WTC11 (cell line): ENCODE measurements around the gene ITPR3.

Experiments used
- CTCF ChIP-seq: fragments of 200-600 bp; IDR thresholded peaks from 2 replicates; pipeline ENCODE4 v1.8.0; 2022; ENCODE audit warnings: antibody characterized with exemption
- SMAD3 ChIP-seq: sonication (generic); formaldehyde crosslinking; IDR thresholded peaks from 2 replicates; pipeline ENCODE4 v1.8.0; 2022; ENCODE audit warnings: missing genetic modification reagents, mild to moderate bottlenecking, borderline replicate concordance
- SMAD4 ChIP-seq: sonication (generic); formaldehyde crosslinking; IDR thresholded peaks from 2 replicates; pipeline ENCODE4 v1.8.0; 2022; ENCODE audit warnings: mild to moderate bottlenecking, missing genetic modification reagents

DNA sequence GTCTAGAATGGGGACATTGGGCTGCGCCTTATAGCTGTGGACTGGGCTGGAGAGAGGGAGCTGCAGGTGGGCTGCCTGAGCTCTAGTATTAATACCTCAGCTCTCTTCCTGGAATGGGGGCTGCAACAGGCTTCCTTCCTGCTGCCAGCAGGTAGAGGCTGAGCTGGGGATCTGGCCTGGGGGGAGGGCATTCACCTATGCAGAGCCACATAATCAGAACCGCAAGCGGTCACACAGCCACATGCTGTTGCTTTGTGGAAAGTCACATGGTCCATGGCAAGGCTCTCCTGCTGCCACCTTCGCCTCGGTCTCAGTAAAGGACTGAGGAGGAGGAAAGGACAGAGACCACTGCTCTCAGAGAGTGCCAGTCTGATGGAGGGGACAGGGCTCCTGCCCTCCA, 35.7 kb downstream of the ITPR3 start:
- no peak for TF ChIP-seq CTCF
- TF ChIP-seq SMAD3 (CRISPR knock-in tag) = no peak
- no peak for TF ChIP-seq SMAD4
